ENCODE data around the gene POU2AF1.

The POU2AF1 gene

GRCh38 chr11:111319296-111319695 lies 59.8 kb downstream of the POU2AF1 start:
- DNase-seq (ENCODE audit: low read depth in 2 of 2), result no peak

DNA sequence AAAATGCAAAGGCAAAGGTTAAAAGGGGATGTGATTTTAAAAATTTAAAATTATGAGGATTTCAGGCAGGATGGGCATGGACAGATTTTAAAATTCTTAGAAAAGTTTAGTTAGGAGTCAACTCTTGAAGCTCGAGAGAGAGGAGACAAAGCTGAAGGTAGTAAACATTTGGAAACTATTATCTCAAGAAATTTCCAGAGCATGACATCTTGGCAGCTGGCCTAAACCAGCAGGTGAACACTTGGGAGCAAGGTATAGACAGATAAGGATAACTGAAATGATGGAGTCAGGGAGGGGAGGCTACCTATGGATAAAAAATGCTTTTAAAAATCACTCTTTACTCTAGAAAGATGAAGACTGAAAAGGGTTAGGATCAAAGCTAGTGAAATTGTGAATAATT lies 67.0 kb downstream of the POU2AF1 start:
- DNase-seq (ENCODE audit: low read depth in 2 of 2), result no peak

- DNase-seq (ENCODE audit: low read depth in 2 of 2), result no peak
These were observed 68.4 kb downstream of the POU2AF1 start for GRCh38 chr11:111310723-111311122.

GRCh38 chr11:111310088-111310487 lies 69.0 kb downstream of the POU2AF1 start:
- no peak for DNase-seq (ENCODE audit: low read depth in 2 of 2)

DNA sequence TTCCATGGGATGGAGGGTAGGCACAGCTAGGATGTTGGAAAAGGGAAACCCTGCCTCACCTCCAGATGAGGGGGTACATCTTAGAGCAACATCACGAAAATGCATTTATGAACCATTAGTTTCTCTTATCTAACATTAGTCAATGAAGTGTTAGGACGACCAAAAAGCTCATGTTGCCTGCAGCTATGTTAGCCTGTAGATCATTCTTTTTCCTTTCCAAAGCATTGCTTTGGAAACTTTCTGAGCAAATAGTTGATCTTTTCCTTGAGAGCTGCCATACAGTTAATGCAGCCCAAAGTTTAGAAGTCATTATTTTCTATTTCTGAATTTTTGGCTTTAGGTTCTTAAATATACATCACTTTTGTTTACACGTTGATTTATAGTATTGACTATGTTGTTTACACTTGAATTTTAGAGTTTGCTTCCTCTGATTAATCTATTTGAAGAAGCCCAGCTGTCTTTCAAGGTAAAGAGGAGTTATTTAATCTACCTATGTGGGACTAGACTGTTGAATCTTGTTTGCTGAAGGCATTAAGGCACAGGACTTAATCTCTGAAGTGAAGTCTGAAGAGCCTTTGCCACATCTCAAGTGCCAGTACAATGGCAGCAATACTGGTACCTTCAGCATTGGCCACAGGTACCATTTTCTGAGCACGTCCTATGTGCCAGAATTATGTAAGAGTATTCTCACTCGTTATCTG lies 69.7 kb downstream of the POU2AF1 start:
- DNase-seq (ENCODE audit: low read depth in 2 of 2), result no peak

DNA sequence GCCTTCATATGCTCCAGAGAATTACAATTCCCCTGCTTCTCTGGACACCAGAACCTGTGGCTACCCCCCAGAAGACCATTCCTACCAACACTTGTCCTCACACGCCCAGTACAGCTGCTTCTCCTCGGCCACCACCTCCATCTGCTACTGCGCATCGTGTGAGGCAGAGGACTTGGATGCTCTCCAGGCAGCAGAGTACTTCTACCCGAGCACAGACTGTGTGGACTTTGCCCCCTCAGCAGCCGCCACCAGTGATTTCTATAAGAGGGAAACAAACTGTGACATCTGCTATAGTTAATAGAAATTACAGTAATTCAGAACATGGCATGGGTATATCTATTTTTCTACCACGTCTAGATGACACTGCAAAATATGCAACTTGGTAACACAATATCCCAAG lies 70.9 kb downstream of the POU2AF1 start:
- DNase-seq (ENCODE audit: low read depth in 2 of 2), result no peak

DNA sequence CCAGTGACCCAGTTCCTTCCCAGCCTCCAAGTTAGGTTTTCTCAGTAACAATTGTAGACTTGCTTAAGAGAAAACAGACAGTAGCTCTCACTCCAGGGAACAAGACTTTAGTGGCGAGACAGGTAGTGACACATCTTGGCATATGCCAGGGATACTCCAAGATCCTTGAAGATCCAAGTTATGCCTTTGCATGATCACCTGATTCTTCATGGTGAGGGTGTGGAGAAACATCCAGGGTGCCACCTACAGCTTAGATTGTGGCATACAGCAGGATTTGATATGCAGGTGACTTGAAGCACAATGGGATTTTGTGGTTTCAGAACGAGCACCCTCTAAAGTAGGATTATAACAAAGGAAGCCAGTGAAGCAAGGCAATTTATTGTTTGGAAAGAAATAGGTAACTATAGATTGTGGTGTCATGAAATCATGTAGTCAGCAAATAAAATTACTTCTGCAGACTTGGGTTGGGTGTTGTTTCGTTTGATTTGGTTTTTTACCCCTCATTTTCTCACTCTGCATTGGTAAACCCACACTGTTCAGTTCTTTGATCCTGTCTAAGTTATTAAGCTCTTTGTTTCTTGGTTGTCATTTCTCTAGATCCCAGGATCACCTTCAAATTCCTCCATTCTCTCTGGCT lies 71.5 kb downstream of the POU2AF1 start:
- no peak for DNase-seq (ENCODE audit: low read depth in 2 of 2)

GRCh38 chr11:111306321-111306720 lies 72.8 kb downstream of the POU2AF1 start:
- no peak for DNase-seq (ENCODE audit: low read depth in 2 of 2)

DNA sequence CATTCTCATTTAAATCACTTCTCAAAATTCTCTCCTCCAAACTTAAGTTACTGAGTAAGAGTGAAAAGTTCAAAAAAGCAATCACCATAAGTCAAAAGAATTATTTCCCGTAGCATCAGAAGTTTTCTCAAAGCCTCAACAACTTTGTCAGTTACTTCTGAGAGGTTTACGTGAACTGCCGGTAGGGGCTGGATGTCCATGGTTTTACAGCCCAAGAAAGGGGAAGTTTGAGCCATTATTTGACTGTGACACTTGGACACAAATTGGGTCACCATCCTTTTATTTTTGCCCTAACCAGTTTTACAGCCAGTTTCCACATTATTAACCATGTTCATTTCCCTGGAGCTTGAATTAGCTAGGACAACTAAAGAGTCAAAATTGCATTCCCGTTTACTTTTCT lies 73.2 kb downstream of the POU2AF1 start:
- no peak for DNase-seq (ENCODE audit: low read depth in 2 of 2)

- no peak for DNase-seq (ENCODE audit: low read depth in 2 of 2)
These were observed 73.8 kb downstream of the POU2AF1 start for GRCh38 chr11:111305162-111305802.

DNA sequence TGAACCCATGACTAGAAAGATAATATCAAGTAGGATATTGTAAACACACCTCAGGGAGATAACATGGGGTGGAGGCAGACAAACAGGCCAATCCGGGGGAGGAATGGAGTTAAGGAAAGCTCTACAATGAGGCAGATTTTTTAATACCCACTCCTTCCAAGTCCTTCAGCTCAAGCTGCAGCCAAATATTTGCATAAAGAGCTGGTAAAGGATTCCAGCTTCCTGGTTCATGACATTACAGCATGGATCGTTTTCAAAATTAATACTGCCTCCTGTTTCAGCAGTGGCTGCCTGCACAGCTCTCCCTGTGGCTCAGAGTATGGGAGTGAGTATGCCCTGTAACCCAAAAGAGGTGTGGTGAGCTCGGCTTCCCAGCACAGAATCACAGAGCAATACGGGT lies 75.6 kb downstream of the POU2AF1 start:
- no peak for DNase-seq (ENCODE audit: low read depth in 2 of 2)

DNA sequence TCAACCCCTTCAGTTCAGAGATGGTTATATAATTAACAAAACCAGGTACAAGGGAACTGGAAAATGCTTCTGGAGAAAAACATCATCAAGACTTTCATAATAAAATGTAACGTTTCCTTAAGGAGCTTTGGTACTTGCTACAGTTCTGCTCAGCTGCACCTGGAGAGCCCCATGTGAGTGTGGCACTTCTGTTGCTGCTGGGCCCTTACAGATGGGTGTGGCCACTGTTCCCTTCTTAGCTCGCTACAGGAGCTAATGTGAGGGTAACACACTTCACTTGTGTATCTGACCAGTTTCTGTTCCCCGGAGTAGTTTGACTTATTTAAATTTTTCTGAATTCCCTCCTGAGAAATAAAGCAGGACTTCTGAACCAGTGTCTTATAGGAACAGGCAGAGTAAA lies 76.8 kb downstream of the POU2AF1 start:
- no peak for DNase-seq (ENCODE audit: low read depth in 2 of 2)

Data from stimulated activated CD8-positive, alpha-beta memory T cell treated with anti-CD3 and anti-CD28 coated beads, Interleukin-7, amount 100 ng/mL, for 1 hour (primary cell).